Uterus (tissue), 4 donors: ENCODE results near the gene MORN4. TPM values are rescaled to one million over a fixed set of nuclear protein-coding genes. Genes with fewer than 3 reads are reported as not detected.

ENCODE experiments used
- DNase-seq, 2 donors: peaks; one replicate each; pipeline ENCODE4 v3.0.0-alpha.2; 2019 to 2020
- H3K27ac ChIP-seq, 2 donors: fragments of 200-600 bp; sonication (generic); 1 replicate in 1 of 2; 2 replicates in 1 of 2; pipeline ENCODE4 v1.5.1; 2016 to 2018
- H3K27me3 ChIP-seq, 2 donors: fragments of 200-600 bp; sonication (generic); one replicate each; pipeline ENCODE4 v1.5.1; 2018 to 2019; ENCODE audit warnings: control low read depth in 1 of 2
- H3K36me3 ChIP-seq, 2 donors: fragments of 200-600 bp; sonication (generic); one replicate each; pipeline ENCODE4 v1.5.1; 2019; ENCODE audit warnings: control low read depth in 1 of 2
- H3K4me1 ChIP-seq, 2 donors: fragments of 200-600 bp; sonication (generic); one replicate each; pipeline ENCODE4 v1.5.1; 2018 to 2019; ENCODE audit warnings: control low read depth in 1 of 2
- H3K4me3 ChIP-seq, 2 donors: fragments of 200-600 bp; sonication (generic); 1 replicate in 1 of 2; 2 replicates in 1 of 2; pipeline ENCODE4 v1.5.1; 2018 to 2019; ENCODE audit warnings: mild to moderate bottlenecking in 1 of 2
- H3K9me3 ChIP-seq, 2 donors: fragments of 200-600 bp; sonication (generic); one replicate each; pipeline ENCODE4 v1.5.1; 2019; ENCODE audit warnings: control low read depth in 1 of 2
- CTCF ChIP-seq, 4 experiments: fragments of 200-600 bp in 2 of 4; fragments of 450-650 bp in 2 of 4; sonication (generic) in 2 of 4; IDR thresholded peaks; one replicate each; pipeline ENCODE4 v1.5.1; 2016 to 2019; ENCODE audit warnings: antibody characterized with exemption in 4 of 4, mild to moderate bottlenecking in 2 of 4, moderate library complexity in 1 of 4
- POLR2A ChIP-seq, 2 donors: fragments of 450-650 bp; IDR thresholded peaks; one replicate each; pipeline ENCODE4 v1.6.1; 2016; ENCODE audit warnings: antibody characterized with exemption in 2 of 2, mild to moderate bottlenecking in 1 of 2, moderate library complexity in 1 of 2
- intact Hi-C: fragments of 100-400 bp; cut with DNase I; formaldehyde crosslinking; loops from one replicate; pipeline ENCODE4 v1.15.1; 2023; ENCODE audit warnings: low total_unique reads
- total RNA-seq, 4 donors: library from RNA; depleted of rRNA in 3 of 4; stranded (reverse); fragments of >200 nt in 3 of 4; gene quantifications; one replicate each; pipeline versions ENCODE4 v1.1.0 to v1.2.4, GENCODE V29; 2014 to 2023
- donor health status: DM: yes; HTN: yes; CAD: no.

MORN4 gene
- total RNA-seq, 4 donors from 2014 or later, result 3.1 to 11.5 (median 10.8) TPM

- intact Hi-C loops, result no loop called here
- Histone ChIP-seq H3K9me3 (no peaks in the 10 kb centered on the region), H3K27me3 (no peaks in the 10 kb centered on the region), H3K4me3 (no peak overlapping the region), H3K27ac (no peak overlapping the region), H3K36me3 (no peaks in the 10 kb centered on the region), H3K4me1 (no peaks in the 10 kb centered on the region)
- no peak for TF ChIP-seq CTCF (IDR thresholded peaks at IDR 0.05)
- no peak for TF ChIP-seq POLR2A (IDR thresholded peaks at IDR 0.05)
- no peak for DNase-seq
Measured at GRCh38 chr10:97585439-97585811, 47.9 kb downstream of the MORN4 start.

- Histone ChIP-seq H3K9me3 (no peaks in the 10 kb centered on the region), H3K36me3 (no peaks in the 10 kb centered on the region), H3K27ac (no peak overlapping the region), H3K4me1 (no peaks in the 10 kb centered on the region), H3K4me3 (no peak overlapping the region), H3K27me3 (no peaks in the 10 kb centered on the region)
- DNase-seq, result no peak
- TF ChIP-seq POLR2A (IDR thresholded peaks at IDR 0.05) (no peak), CTCF (IDR thresholded peaks at IDR 0.05) (no peak)
- intact Hi-C loops, result no loop called here
Measured at GRCh38 chr10:97584798-97585438, 48.4 kb downstream of the MORN4 start.

GRCh38 chr10:97584060-97584797 lies 49.1 kb downstream of the MORN4 start, which contains the start of gene HOGA1:
Gene HOGA1 (plus strand): TSS chr10:97584389. CDS start chr10:97584704, 315 bp downstream.
- Histone ChIP-seq H3K36me3 (no peaks in the 10 kb centered on the region), H3K4me3 (no peak within 1 kb of the TSS), H3K27ac (peak within 1 kb of the TSS in 1 of 2 donors; percentile 48), H3K9me3 (no peaks in the 10 kb centered on the region), H3K27me3 (no peaks in the 10 kb centered on the region), H3K4me1 (no peaks in the 10 kb centered on the region)
- intact Hi-C loops, result no loop called here
- no peak for TF ChIP-seq CTCF (IDR thresholded peaks at IDR 0.05)
- no peak for TF ChIP-seq POLR2A (IDR thresholded peaks at IDR 0.05)
- peak; percentile 51 for DNase-seq

GRCh38 chr10:97583476-97583875 lies 49.8 kb downstream of the MORN4 start:
- no peaks in the 10 kb centered on the region for H3K36me3 ChIP-seq
- no peaks in the 10 kb centered on the region for H3K27me3 ChIP-seq
- TF ChIP-seq POLR2A (IDR thresholded peaks at IDR 0.05), result no peak
- no peak for TF ChIP-seq CTCF (IDR thresholded peaks at IDR 0.05)
- H3K4me3 ChIP-seq, result no peak overlapping the region
- no peaks in the 10 kb centered on the region for H3K9me3 ChIP-seq
- H3K4me1 ChIP-seq, result no peaks in the 10 kb centered on the region
- no peak overlapping the region for H3K27ac ChIP-seq
- DNase-seq, result no peak
- intact Hi-C loops, result no loop called here

- H3K27ac ChIP-seq, result no peak overlapping the region
- DNase-seq, result no peak
- H3K4me3 ChIP-seq, result no peak overlapping the region
- intact Hi-C loops, result no loop called here
- no peaks in the 10 kb centered on the region for H3K36me3 ChIP-seq
- TF ChIP-seq CTCF (IDR thresholded peaks at IDR 0.05) (no peak), POLR2A (IDR thresholded peaks at IDR 0.05) (no peak)
- no peaks in the 10 kb centered on the region for H3K4me1 ChIP-seq
- H3K27me3 ChIP-seq, result no peaks in the 10 kb centered on the region
- no peaks in the 10 kb centered on the region for H3K9me3 ChIP-seq
Measured at GRCh38 chr10:97582169-97582568, 51.1 kb downstream of the MORN4 start.
